CD4-positive, alpha-beta T cell treated with Interleukin-6 for 4 hours (primary cell): ENCODE results near the gene CLDN34.
A peak's percentile ranks its signal among the peaks of the same experiment; 100 is the strongest.

Experiments used
- DNase-seq: peaks from one replicate; pipeline ENCODE4 v3.0.0-alpha.2; 2020; ENCODE audit warnings: mixed read lengths

Gene CLDN34

DNA sequence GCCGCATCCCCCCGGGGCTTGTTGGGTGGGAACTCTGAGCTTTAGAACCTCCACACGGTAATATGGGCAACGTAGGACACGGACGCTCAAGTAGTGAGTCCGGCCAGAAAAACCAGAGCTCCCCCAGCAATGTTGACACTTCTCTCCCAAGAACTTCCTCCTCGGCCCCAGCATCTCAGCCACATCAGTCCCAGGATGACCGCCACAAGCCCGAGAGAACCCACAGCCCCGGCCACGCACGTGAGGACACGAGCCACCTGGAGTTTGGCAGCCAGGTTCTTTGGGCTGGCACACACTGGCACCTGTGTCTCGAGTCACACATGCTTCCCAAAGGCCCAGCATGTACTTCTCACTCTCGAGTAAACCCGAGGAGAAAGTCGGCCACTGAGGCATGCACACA, 16.3 kb downstream of the CLDN34 start:
- no peak for DNase-seq

- no peak for DNase-seq
Measured at GRCh38 chrX:9983846-9984245, 16.7 kb downstream of the CLDN34 start.

DNA sequence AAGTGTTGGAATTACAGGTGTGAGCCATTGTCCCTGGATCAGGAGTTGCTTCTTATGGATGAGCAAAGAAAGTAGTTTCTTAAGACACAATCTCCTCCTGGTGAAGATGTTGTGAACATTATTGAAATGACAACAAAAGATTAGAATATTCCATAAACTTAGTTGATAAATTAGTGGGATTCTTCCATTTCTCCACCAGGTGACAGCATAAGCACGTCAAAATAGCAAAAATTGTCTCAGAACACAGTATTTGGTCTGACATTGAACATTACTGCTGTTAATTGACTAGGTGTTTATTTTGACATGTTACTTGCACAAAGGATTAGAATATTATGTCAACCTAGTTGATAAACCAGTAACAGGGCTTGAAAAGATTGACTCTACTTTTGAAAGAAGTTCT, 21.6 kb downstream of the CLDN34 start:
- no peak for DNase-seq

DNA sequence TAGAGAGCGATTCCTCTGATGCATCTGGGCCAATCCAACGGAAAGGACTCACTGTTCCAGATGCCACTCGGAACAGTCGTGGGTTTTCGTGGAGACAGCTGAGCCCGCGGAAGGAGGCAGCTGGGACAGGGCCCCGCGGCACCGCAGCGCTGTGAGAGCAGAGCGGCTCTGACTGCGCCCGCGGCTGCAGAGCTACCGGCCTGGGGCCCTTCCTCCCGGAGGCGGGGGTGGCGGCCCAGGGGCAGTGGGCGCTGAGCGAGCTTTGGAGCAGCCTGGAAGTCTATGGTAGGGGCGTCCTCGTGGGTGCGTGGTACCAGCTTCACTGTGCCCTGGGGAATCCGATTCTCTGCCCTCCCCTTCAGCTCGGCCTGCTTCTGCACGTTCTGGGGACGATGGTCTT, 24.9 kb downstream of the CLDN34 start:
- no peak for DNase-seq

- DNase-seq = no peak
Measured at GRCh38 chrX:9992724-9993123, 25.6 kb downstream of the CLDN34 start.

DNA sequence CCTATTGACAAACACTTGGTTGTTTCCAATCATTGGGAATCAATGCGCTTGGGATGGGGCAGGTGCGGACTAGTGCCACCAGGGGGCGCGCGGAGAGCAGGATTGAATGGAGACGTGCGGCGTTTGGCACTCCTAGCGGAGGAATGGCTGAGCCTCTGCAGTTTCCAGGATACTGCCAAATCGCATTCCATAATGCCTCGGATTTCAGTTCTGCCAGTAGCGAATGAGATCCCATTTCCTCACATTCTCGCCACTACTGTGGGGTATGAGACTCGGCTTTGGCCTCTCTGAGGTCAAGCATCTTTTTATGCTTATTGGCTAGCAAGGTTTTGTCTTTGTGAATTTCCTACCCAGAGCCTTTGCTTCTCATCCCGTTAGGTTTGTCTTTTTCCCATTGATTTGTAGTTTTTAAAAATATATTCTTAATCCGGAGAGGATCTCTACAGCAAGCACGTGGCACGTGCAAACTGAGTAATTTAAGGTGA, 28.7 kb downstream of the CLDN34 start:
- peak; percentile 84 for DNase-seq

GRCh38 chrX:9997041-9997440, 29.9 kb downstream of the CLDN34 start:
- DNase-seq = no peak

GRCh38 chrX:9997524-9997923, 30.4 kb downstream of the CLDN34 start:
- no peak for DNase-seq

- DNase-seq = no peak
Measured at GRCh38 chrX:10001496-10001895, 34.3 kb downstream of the CLDN34 start.

- DNase-seq = no peak
Measured at GRCh38 chrX:10004832-10005475, 37.8 kb downstream of the CLDN34 start.

DNA sequence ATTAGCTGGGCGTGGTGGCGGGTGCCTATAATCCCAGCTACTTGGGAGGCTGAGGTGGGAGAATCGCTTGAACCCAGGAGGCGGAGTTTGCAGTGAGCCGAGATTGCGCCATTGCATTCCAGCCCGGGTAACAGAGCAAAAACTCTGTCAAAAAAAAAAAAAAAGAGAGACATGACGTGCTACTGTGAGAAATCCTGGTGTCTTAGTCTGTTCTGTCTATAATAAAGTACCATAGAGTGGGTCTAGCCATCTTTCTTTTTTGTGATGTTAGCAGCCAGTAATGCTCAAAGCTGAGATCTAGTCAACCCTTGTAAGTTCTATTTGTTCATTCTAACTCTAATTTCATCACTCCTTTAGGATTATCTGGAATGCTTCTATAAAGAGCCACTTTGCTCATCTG, 38.9 kb downstream of the CLDN34 start:
- no peak for DNase-seq

GRCh38 chrX:10006770-10007169, 39.6 kb downstream of the CLDN34 start:
- DNase-seq = no peak

GRCh38 chrX:10007621-10008020, 40.5 kb downstream of the CLDN34 start:
- no peak for DNase-seq

DNA sequence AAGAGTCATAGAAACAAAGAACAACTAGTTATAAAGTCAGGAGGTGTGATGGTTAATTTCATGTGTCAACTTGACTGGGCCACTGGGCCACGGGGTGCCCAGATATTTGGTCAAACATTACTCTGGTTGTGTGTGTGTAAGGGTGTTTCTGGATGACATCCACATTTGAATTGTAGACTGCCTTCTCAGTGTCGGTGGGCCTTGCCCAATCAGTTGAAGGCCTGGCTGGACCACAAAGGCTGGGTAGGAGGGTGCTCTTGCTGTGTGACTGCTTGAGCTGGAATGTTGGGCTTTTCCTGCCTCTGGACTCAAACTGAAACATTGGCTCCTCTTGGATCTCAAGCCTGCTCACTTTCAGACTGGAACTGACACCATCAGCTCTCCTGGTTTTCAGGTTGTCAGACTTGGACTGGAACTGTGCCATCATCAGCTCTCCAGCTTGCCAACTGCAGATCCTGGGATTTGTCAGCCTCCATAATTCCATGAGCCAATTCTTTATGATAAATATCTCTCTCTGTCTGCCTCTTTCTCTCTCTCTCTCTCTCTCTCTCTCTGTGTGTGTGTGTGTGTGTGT, 41.4 kb downstream of the CLDN34 start:
- DNase-seq = no peak

- DNase-seq = no peak
Measured at GRCh38 chrX:10009741-10010140, 42.6 kb downstream of the CLDN34 start.

- DNase-seq = no peak
Measured at GRCh38 chrX:10010686-10011085, 43.5 kb downstream of the CLDN34 start.

DNA sequence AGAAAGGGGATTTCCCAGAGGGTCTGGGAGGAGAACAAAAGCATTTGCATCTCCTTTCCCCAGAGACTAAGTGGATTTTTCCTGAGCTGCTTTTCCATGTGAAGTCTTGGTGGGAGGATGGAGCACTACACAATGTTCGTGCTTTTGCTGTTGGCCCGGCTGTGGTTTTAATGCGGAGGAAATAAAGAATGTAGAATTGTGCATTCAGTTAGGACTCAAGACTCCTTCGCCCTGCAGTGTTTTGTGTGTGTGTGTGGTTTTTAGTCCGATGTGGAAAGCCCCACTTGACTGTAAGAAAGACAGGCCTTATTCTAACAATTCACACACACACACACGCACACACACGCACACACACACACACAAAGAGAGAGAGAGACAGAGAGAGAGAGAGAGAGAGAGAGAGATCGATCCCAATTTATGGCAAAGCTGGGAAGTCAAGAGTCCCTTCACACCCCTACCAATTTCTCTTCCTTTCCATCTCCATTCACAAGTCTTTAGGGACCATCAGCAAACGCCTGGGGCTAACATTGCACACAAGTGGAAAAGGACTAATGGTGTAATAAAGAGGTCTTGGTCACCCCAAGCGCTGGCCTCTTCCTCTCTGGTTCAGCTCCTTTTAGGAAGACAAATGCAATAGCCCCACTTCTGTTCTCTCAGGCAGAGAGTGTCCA, 44.2 kb downstream of the CLDN34 start:
- DNase-seq = peak; percentile 14

- DNase-seq = peak; percentile 22
Measured at GRCh38 chrX:10011991-10012390, 44.8 kb downstream of the CLDN34 start.

DNA sequence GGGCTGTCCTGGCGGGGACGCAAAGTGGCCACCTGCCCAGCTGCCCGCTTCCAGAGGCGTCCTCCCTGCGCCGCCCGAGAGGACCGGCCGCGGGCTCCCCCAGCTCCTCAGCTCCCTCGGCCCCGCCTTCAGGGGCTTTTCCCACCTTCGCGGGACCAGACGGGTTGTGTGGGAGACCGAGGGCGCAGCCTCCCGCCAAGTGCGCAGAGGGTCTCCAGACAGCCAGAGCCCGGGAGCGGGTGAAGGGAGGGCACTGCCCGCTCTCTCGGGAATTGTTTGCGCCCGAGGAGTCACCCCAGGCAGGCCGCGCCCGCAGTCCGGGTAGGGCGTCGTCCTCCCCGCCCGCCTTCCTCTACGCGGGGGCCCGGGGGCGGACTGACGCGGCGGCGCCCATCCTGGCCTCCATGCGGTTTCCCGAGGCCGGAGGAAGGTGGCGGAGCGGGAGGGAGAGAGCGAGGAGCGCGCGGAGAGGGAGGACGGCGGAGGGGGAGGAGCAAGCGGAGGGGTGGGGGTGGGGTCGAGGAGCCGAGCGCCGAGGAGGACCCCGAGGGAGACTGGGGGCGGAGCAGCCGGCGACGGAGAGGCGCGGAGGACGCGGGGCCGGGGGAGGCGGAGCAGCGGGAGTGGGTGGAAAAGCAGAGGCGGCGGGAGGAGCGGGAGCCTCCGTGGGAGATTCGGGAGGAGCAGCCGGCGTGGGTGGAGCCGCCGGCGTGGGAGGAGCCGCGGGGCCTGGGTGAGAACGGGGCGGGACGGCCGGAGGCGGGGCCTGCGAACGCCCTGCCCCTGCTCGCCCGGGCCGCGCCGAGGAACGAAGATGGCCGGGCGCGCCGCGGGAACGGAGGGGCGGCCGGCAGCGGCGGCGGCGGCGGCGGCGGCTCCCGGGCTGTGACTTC, 47.5 kb downstream of the CLDN34 start:
- DNase-seq = peak; percentile 84

GRCh38 chrX:10015355-10015722, 48.2 kb downstream of the CLDN34 start:
- no peak for DNase-seq

DNA sequence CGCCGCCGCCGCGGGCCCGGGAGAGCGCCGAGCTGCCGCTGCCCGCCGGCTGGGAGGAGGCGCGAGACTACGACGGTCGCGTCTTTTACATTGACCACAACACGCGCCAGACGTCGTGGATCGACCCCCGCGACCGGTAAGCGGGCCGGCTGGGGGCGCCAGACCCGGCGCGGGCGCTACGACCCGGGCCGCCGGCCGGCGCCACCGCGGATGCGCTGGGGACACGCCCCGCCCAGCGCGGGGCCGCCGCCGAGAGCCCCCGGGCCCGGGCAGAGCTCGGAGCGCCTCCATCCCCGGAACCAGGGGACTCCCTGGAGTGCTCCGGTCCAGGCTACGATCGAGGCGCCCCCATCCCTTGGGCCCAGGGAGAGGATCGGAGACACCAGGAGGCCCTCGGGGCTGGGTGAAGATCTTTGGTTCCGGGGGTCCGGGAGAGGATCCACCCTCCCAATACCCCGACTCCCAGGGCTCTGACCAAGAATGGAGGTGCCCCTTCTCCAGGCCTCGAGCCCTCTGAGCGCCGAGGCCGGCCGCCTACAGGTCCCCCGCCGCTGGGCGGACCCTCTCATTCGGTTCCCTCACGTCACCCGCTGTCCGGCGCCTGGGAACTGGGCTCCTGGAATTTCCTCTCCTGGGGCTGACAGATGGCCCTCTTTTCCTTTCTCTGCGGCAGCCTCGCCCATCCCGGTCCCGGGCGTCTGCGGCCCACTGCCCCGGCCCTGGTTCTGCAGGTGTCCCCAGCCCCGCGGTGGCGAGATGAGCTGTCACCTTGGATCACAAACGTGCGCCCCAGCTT, 48.8 kb downstream of the CLDN34 start:
- peak; percentile 20 for DNase-seq

DNA sequence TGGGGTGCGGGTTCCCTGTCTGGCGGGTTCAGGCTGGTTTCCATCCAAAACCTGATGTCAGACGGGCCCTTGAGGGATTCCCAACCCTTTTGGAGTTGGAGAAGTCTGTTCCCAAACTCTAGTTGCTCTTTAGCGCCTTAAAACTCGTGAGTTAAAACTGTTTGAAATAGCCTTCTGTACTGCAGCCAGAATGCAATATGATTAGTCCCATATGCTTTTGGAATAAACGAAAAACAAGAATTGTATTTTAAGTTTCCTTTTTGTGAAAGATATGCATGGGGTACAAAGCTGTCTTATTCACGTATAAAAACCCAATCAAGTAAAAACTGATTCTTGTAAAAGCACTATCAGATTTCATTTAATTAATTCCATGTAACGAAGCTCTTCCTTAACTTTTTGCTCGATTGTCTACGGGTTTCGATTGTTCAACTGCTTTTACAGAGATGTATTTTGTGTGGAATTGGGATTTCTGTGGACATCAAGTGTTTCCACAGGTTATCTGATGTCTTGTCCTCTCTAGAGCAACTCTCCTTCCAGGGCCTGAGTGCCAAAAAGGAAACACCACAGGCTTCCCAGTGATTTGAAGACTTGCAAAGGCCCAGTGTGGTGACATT, 49.5 kb downstream of the CLDN34 start:
- no peak for DNase-seq
